HG03571 (cell line): ENCODE measurements around the gene ST6GALNAC1.

Experiments used
- ATAC-seq: cut with Tn5 transposase; IDR thresholded peaks from one replicate; pipeline ENCODE4 v1.9.1; 2021; ENCODE audit not compliant: unreplicated experiment

Gene ST6GALNAC1

DNA sequence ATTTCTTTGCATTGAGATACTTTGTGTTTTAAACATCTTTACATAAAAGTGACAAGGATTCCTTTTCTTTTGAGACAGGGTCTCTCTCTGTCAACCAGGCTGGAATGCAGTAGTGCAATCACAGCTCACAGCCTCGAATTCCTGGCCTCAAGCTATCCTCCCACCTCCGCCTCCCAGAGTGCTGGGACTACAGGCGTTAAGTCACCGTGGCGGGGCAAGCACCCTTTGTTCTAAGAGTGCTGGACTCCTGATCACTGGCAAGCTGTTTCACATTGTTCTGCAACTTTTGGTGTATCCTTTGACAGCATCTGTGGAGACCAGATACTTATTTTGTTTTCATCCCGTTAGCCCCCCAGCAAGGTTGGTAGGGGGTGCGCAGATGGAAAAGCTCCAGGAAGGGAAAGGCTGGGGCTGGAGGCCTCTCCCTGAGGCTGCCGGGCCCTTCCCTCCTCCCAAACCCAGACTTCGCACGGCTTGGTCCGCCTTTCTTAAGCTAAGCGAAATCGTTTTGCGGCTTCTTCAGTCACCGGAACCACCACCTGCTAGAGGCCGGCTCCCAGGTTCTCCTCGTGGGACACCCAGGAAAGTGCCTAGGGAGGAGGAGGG is 59.0 kb downstream of the ST6GALNAC1 start:
- ATAC-seq: no peak

DNA sequence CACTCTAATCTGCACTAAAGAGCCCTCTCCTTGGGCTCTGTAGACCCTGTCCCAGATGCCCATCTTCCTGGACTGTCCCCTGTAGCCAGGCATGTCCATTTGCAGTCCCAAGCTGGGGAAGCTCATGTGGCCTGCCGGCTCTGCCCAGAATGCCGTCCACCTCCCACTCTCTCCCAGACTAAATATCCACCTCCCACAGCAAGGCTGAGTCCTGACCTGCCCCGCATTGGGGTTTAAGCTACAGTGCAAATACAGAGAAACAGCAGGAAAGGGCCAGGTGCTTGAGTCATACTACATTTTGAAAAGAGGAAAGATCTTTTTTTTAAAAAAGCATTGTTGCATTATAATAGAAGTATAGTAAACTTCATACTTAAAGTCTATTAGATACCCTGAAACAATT is 60.9 kb downstream of the ST6GALNAC1 start:
- no peak for ATAC-seq

DNA sequence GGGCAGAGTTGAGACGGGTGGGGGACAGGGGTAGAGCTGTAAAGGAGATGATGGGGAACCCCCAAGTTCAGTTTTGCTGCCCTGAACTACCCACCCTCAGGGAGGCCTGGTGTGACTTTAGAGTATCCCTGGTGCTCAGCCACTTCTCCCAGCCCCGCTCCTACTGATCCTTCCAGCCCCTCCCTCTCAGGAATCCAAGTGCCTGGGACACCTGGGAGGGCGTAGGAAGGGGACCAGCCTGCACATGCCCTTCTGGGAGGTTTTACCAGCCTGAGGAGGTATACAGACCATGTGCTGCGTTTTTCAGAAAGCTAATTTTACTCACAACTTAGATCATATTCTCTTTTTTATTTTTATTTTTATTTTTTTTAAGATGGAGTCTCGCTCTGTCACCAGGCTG is 62.0 kb downstream of the ST6GALNAC1 start:
- no peak for ATAC-seq

DNA sequence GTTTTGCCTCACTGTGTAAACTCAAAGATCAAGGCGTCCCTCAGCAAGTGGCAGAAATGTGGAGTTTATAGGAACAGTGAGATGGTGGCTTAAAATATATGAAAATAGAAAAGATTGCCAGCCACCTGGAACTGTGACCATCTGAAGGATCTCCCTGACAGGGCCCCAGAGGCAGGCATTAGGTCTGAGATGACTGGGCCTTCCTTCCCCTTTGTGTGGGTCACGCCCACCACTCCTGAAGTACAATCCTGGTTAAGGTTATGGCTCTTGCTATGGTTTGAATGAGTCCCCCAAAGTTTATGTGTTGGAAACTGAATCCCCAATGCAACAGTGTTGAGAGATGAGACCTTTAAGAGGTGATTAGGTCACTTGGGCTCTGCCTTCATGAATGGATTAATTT is 64.3 kb downstream of the ST6GALNAC1 start:
- ATAC-seq: no peak

DNA sequence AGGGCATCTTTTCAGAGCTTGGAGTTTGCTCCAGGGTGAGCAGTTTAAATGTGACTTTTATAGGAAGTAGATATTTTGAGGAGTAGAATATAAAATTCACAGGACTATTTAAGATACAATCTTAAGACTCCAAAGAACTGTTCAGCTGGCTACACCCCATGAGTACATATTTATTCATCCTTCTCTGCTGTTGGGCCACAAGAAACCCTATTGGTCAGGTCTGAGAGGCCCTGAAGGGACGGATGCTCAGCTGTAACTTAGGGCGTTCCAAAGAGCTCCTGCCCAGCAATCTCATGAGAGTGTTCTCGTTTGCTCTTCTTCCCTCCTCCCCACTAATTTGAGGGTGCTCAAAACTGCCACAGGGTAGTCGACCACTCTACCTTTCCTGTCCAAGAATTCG is 65.2 kb downstream of the ST6GALNAC1 start:
- no peak for ATAC-seq

DNA sequence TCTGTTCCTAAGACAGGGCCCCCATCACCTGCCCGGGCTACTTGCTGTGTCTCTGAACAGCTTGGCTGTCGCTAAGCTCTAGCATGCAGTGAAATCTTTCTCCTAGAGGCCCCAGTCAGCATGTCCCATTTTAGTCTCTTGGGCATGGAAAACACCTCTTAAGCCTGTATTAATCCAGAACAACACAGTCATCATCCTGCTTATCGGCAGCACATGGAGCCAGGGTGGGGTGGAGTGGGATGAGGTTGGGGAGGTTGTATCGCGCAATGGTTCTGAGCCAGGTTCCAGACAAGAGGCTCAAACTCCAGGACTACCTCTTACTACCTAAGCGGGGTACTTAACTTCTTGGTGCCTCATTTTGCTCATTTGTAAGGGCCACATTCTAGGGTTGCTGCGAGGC is 65.7 kb downstream of the ST6GALNAC1 start:
- ATAC-seq: no peak

DNA sequence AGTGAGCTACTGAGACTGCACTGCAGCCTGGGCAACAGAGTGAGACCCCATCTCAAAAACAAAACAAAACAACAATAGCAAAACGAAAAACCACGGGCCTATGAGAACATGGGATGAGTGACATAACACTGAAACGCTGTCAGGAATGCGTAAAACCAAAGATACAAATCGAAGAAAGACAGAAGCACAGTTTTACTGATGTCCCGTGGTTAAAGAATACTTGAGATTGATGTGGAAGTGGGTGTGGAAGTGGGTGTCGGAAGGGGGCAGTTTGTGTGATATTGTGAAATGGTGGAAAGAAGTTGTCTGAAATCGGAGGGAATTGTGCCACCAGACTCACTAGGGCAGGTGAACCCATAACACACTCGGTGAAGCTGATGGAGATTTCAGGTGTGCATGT is 67.4 kb downstream of the ST6GALNAC1 start:
- no peak for ATAC-seq

DNA sequence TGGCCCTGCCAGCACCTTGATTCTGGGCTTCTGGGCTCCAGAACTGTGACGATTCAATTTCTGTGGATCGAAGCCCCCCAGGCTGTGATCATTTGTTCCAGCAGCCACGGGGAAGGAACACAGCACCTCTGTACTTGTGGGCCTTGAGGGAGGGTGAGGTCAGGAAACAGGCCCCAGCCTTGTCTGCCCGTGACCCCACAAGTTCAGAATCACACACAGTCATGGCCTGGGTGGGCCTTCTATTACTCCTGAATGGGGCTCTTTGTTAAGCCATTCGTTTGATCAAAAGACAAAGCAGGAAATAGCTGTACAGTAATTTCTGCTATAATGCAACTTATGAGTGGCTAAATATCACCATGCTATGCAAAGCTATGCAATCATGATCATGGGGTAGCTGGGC is 68.0 kb downstream of the ST6GALNAC1 start:
- no peak for ATAC-seq
